ENCODE measurements around the gene PEX19.

PEX19 gene

DNA sequence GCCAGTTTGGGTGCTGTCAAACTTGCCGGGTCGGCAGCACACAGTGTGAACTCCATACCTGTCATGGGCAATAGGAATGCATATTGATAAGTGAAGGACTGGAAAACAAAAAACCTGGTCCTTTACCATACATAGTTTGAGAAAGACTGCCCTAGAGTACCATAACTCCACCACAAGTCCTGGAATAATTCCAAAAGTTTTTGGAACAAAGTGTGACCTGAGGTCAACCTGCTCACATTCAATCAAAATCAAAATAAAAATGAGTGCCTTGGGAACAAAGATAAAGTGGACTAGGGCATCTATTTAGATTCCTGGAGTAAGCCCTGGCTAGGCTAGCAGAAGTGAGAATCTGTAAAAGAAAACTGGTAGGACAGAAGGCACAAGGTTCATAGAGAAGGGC, 7.6 kb downstream of the PEX19 start:
- DNase-seq, result no peak

- no peak for DNase-seq
Observed at GRCh38 chr1:160271025-160271424, 13.9 kb downstream of the PEX19 start.

DNA sequence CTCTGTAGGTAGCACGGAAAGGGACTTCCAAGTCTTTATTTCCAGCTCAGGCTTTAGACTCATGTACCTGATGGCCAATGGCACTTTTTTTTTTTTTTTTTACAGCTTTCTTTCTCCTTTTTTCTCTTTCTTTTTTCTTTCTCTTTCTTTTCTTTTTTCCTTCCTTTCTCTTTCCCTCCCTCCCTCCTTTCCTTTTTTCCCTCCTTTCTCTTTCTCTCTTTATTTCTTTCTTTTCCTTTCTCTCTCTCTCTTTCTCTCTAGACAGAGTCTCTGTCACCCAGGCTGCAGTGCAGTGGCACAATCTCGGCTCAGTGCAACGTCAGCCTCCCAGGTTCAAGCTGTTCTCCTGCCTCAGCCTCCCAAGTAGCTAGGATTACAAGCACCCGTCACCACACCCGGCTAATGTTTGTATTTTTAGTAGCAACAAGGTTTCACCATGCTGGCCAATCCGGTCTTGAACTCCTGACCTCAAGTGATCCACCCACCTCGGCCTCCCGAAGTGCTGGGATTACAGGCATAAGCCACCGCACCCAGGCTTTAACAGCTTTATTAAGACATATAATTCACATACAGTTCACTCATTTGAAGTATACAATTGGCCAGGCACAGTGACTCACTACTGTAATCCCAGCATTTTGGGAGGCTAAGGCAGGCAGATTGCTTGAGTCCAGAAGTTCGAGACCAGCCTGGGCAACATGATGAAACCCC, 17.5 kb downstream of the PEX19 start:
- no peak for DNase-seq

DNA sequence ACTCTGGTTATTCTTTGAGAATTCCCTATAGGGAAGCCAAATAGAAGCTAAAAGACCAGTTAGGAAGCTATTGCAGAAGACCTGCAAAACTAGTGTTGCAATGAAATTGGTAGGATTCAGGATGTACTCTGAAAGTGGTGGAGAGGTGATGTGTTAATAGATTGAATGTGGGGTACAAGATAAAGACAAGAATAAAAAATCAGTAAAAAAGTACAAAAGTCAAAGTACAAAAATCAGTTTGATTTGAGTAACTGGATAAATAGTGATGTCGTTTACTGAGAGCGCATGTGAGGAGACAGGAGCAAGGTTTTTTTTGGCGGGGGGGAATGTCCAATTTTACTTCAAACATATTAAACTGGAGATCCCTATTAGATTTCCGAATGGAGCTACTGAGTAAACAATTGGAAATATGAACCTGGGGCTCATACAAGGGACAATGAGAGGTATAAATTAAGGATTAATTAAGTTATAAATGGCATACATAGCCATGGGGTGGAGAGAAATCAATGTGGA, 20.1 kb downstream of the PEX19 start:
- DNase-seq, result no peak

DNA sequence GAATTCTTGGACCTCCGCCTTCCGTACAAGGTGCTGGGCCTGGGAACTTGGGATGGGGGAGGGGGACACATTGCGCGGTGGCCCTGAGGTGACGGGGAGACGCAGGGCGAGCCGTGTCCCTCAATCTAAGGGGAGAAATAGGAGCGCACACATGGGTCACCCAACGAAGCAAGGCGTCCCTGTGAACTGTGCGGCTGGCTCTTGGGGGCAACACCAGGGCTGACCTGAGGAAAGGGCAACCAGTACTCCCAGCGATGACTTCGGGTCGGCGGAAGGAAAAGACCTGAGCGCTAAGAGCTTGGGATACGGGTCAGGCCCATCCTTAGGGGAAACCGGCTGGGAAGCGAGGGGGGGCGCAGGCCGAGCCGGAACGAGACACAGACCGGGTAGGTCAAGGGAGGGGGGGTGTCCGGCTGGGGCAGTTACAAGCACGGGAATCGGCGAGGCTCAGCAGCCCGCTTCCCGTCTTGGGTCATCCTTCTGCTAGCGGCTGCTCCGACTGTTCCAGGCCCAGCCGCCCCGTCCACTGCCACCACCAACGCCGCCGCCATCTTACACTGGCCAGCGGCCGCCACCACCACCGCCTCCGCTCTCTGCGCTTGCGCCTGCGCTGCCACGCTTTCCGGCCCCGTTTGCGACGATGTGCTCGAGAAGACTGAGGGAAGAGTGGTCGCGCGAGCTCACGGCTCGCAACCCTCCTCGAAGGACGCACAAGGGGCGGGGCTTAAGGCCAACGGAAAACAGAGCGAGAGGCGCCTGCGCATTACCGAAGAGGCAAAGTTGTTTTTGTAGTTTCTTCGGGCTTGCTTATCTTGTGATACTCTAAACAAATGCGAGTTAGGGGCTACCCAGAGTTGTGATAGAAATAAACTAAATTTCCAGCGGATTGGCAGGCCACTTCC, 22.8 kb downstream of the PEX19 start, which contains the start of gene DCAF8:
DCAF8 (minus strand) TSS at position 657 of the 902 bp plus-strand sequence. CDS start 18,541 bp downstream, outside the sequence.
- peak; percentile 96 for DNase-seq

DNA sequence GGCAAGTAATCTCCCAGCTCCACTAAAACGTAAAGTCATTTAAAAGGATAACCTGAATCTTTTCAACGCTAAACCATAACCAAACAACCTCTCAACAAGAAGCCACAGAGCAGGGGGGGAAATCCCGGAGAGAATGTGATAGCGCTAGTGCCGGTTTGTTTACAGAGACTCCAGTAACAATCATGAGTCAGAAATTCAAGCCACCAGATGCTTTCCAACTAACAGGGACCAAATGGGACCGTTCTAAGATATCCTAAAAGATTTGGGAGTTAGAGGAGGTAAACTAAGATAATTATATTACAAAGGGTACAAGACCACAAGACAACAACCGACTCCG, 23.4 kb downstream of the PEX19 start:
- peak; percentile 78 for DNase-seq

DNA sequence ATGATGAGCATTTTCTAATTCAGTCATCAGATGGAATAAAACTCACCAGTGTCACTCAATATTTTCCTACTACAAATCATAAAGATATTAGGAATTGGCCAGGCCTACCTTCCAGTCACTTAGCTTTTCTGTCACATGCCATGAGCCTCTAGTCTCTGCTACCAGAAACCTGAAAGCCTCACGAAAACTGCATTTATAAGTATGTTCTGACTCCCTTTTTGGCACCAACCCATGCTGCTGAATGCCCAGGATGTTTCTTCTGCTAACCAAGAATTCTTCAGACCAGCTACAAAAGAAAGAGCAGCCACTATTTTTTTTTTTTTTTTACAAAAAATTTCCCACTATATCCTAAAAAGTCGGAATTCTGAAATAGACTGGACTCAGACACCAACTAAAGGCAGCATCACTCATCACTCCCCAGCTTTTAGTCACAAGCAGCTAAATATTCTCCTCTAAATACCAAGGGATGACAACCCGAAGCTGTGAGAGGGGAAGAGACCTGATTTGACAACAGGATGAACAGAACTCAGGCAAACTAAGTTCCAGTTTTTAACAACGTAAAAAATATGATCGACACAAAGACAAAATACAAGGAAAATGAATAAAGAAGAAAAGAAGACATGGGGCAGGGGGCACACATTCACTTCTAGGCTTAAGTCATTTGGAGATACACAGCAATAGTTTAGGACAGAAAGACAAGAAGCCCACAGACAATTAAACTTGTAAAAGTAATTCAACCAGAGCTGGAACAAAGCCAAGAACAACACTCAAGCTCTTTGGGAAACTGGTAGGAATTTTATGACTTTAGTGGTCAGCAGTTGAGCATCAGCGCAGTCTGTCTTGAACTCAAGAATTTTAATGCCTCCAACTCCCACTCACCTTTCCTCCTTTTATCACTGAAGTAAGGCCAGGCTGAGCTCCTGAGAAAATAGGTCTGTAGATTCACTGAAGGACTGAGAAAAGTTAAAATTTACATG, 24.2 kb downstream of the PEX19 start:
- peak; percentile 97 for DNase-seq

DNA sequence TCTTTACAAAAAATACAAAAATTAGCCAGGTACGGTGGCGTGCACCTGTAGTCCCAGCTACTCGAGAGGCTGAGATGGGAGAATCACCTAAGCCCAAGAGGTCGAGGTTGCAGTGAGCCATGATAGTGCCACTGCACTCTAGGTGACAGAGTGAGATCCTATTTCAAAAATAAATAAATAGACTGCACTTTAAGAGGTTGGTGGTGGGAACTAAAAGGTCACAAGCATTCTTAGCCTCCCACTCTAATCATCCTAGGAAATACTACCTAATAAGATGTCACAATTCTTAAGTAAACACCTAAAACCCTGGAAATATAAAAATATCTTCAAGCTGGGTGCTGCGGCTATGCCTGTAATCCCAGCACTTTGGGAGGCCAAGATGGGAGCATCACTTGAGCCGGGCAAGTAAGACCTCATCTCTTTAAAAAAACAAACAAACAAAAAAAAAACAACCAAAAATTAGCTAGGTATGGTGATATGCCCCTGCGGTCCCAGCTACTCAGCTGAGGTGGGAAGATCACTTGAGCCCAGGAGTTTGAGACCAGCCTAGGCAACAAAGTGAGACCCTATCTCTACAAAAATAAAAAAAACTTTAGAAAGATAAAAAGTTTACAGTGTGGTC, 26.6 kb downstream of the PEX19 start:
- no peak for DNase-seq

DNA sequence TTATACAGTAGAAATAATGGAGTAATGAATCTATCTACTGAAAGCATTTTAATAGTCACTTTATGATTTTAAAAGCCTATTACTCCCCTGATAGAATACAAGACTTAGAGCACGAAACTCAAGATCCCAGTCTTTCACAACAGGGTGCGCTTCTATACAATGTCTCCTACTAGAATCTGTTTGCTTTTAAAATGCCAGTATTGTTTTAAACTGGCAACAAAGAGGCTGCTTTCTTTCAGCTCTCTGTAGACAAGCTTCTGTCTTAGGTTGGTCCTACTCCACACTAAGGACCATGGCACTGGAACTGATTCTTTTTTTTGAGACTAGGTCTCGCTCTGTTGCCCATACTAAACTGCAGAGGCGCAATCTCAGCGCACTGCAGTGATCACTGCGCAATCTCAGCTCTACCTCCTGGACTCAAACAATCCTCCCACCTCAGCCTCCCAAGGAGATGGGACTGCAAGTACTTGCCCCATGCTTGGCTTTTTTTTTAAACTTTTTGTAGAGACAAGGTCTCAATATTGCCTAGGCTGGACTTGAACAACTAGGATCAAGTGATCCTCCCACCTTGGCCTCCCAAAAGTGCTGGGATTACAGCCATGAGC, 27.4 kb downstream of the PEX19 start:
- DNase-seq, result no peak

DNA sequence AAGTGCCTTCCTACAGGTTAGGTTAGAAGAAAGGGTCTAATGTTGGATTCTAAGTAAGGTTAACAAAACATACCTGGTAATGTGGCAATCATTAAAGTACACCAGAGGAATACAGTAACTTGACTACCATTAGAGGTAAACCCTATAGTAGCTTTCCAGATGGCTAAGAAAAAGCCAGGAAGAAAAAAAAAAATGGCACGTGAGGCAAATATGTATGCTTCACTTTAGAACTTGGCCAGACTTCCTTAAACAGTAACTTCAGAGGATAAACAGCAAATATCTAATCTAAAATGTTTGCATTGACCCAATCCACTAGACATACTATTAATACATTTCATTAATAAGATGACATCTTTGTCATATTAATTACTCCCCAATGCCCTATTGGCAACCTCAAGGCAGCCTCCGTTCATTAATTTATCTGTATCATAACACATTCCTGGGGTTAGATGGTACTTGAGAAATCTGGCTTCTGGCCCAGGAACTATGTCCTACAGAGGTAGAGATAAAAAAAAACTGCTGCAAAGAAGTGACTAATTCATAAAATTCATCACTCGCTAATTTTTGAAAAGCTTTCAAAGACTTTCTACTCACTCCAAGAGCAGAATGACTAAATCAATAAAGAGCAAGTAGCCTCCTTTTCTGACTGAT, 28.4 kb downstream of the PEX19 start:
- DNase-seq, result peak; percentile 64

DNA sequence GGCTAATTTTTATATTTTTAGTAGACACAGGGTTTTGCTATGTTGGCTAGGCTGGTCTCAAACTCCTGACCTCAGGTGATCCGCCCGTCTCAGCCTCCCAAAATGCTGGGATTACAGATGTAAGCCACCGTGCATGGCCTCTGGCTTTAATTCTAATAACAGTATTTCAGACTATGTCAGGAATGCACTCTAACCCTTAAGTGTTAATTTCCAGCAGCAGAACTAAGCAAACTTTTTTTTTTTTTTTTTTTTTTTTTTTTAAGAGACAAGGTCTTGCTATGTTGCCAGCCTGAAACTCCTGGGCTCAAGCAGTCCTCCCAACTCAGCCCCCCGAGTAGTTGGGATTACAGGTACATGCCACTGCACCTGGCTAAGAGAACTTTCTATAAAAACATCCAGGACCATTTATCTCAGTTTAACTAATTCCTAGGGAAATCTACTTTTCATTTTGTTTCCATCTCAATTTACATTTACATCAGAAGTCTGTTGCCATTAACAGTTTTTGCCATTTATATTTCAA, 29.1 kb downstream of the PEX19 start:
- DNase-seq, result no peak

GRCh38 chr1:160251687-160252526, 33.0 kb downstream of the PEX19 start:
- peak; percentile 62 for DNase-seq

GRCh38 chr1:160251011-160251410, 33.9 kb downstream of the PEX19 start:
- DNase-seq, result no peak

DNA sequence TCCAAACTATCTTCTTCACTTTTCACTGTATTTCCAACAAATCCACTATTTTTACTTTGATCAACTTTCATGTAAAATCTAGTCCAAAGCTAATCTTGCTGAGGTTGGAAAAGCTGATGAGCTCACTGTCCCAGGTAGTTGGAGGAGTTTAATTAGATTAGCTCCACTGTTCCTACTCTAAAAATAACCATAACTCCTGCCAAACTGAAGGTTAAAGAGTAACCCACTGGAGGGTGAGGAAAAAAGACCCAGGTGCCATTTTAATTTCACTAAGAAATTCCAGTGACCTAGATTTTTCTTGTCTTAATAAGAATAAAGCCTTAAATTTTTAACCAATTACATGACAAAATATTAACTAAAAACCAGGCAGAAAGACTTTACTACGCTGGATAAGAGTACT, 37.9 kb downstream of the PEX19 start:
- DNase-seq, result peak; percentile 26

DNA sequence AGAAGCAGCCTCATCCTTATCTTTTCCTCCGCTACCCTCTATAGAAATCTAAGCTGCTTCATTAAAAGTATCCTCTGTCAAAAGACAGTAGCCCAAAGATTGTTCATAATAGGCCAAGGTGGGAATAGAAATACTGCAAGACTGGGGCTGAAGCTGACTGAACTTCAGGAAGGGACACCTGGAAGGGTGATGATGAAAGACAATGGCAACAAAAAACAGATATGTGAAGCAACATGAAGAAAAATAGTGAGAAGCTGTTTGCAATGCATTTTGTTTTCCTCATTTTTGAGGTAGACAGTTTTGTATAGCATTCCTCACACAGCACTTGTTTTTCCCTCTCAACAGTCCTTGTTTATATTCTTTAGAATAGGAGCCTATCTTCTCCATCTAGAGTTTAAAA, 39.5 kb downstream of the PEX19 start:
- no peak for DNase-seq

DNA sequence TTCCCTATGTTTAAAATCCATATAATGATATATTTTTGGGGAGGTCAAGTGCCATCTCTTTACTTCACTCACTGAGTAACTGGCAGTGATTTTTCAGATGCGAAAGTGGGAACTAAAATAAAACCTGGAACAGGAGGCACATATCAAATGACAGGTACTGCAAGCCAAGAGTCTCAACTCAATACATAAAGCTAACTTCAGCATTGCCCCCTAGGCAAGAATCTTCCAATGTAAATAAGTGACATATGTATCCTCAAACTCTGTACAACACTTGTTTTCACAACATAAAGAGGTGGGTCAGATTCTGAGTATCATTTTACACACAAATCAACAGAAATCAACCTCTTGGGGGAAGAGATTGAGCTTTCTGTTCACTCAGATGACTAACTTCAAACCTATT, 40.7 kb downstream of the PEX19 start:
- DNase-seq, result no peak

- no peak for DNase-seq
Observed at GRCh38 chr1:160243767-160244166, 41.2 kb downstream of the PEX19 start.

- DNase-seq, result no peak
Observed at GRCh38 chr1:160239582-160240299, 45.2 kb downstream of the PEX19 start.

DNA sequence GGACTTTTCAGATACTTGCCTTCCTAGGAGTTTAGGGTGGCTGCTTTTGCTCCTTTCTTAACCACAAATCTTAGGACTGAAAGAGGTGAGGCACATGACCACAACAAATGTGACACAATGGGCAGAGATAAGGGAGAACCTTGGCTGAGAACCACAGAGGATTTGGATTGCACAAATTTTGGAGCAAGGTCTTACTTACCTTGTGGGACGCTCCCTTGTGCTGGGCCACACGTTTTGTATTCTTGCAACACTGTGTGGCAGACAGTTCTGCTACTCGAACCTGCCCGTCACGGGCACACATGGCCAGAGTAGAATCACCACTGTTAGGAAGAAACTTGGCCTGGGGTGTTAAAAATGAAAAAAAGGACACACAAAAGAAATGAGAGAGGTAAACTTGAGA, 46.5 kb downstream of the PEX19 start:
- DNase-seq, result no peak

Measured in kidney glomerular epithelial cell (primary cell).